SU-DHL-6 (cell line): Measurements from ENCODE around the gene KLHL10.

Source experiments
- H2AFZ ChIP-seq: fragments of 200-600 bp; sonication (generic); 2 replicates; pipeline ENCODE4 v1.6.1; 2014; ENCODE audit warnings: low read depth, mild to moderate bottlenecking, moderate library complexity, mixed read lengths, antibody characterized with exemption, low read length; ENCODE audit not compliant: severe bottlenecking
- H3F3A ChIP-seq: fragments of 200-600 bp; shearing (Covaris generic); 2 replicates; pipeline ENCODE4 v1.6.0; 2016; ENCODE audit warnings: antibody characterized with exemption, mild to moderate bottlenecking; ENCODE audit not compliant: insufficient read depth
- H3K27ac ChIP-seq: fragments of 200-600 bp; sonication (generic); 2 replicates; pipeline ENCODE4 v1.5.1; 2016; ENCODE audit warnings: low read depth, mild to moderate bottlenecking, low read length, moderate library complexity, mixed read lengths
- H3K27me3 ChIP-seq: fragments of 200-600 bp; sonication (generic), shearing (Covaris generic); 2 replicates; pipeline ENCODE4 v1.6.0; 2014; ENCODE audit warnings: mild to moderate bottlenecking, low read length
- H3K36me3 ChIP-seq: fragments of 200-600 bp; sonication (generic); 2 replicates; pipeline ENCODE4 v1.6.1; 2014; ENCODE audit warnings: mild to moderate bottlenecking, low read length, mixed read lengths
- H3K4me2 ChIP-seq: fragments of 300-600, 200-600 bp; shearing (Covaris generic), sonication (generic); 2 replicates; pipeline ENCODE4 v1.6.0; 2014; ENCODE audit warnings: low read length, low read depth, mild to moderate bottlenecking; ENCODE audit not compliant: poor library complexity, severe bottlenecking
- H3K4me3 ChIP-seq: fragments of 200-600 bp; sonication (generic); 2 replicates; pipeline ENCODE4 v1.5.1; 2014; ENCODE audit warnings: antibody characterized with exemption, low read length, mild to moderate bottlenecking, mixed read lengths; ENCODE audit not compliant: insufficient read depth, poor library complexity, severe bottlenecking
- H3K79me2 ChIP-seq: fragments of 200-600 bp; sonication (generic); 2 replicates; pipeline ENCODE4 v1.6.1; 2014; ENCODE audit warnings: mild to moderate bottlenecking, low read length, moderate library complexity; ENCODE audit not compliant: insufficient read depth
- H3K9ac ChIP-seq: fragments of 200-600 bp; sonication (generic); 2 replicates; pipeline ENCODE4 v1.7.0; 2014; ENCODE audit warnings: mild to moderate bottlenecking, low read length
- H3K9me2 ChIP-seq: fragments of 200-600 bp; sonication (generic); replicated peaks from 2 replicates; pipeline ENCODE4 v1.6.1; 2014; ENCODE audit warnings: low read length; ENCODE audit not compliant: insufficient read depth
- H3K9me3 ChIP-seq: fragments of 200-600 bp; sonication (generic); 2 replicates; pipeline ENCODE4 v1.6.1; 2014; ENCODE audit warnings: low read length, mixed read lengths; ENCODE audit not compliant: insufficient read depth
- H4K20me1 ChIP-seq: fragments of 200-600 bp; sonication (generic); 2 replicates; pipeline ENCODE4 v1.6.1; 2014; ENCODE audit warnings: low read depth, mild to moderate bottlenecking, antibody characterized with exemption, low read length, moderate library complexity, mixed read lengths
- CTCF ChIP-seq: fragments of 200-600 bp; sonication (generic); IDR thresholded peaks from one replicate; pipeline ENCODE4 v1.5.1; 2017; ENCODE audit warnings: antibody characterized with exemption, mild to moderate bottlenecking, low read length, moderate library complexity; ENCODE audit not compliant: insufficient read depth, poor library complexity, severe bottlenecking
- EZH2phosphoT487 ChIP-seq: fragments of 200-600 bp; sonication (generic), shearing (Covaris generic); conservative IDR thresholded peaks from 2 replicates; pipeline ENCODE4 v1.6.1; 2018; ENCODE audit warnings: mild to moderate bottlenecking, antibody characterized with exemption, low read length, moderate library complexity, mixed read lengths

KLHL10 gene

GRCh38 chr17:41885733-41886132, 48.1 kb downstream of the KLHL10 start:
- H2AFZ ChIP-seq, result no peak overlapping the region
- TF ChIP-seq CTCF (no peak), EZH2phosphoT487 (no peak)
- H3K9me3 ChIP-seq, result no peaks in the 10 kb centered on the region
- H3K9ac ChIP-seq, result no peak overlapping the region
- no peak overlapping the region for H3K4me2 ChIP-seq
- H3K36me3 ChIP-seq, result peaks cover 30% of the 10 kb centered on the region
- no peaks in the 10 kb centered on the region for H4K20me1 ChIP-seq
- no peak overlapping the region for H3K27ac ChIP-seq
- no peaks in the 10 kb centered on the region for H3K9me2 ChIP-seq
- H3K27me3 ChIP-seq, result no peaks in the 10 kb centered on the region
- H3F3A ChIP-seq, result 0 out of 2 replicates have a peak, but pooled peaks cover 2% of the 10 kb centered on the region
- no peaks in the 10 kb centered on the region for H3K79me2 ChIP-seq
- no peak overlapping the region for H3K4me3 ChIP-seq

GRCh38 chr17:41888332-41888965, 50.8 kb downstream of the KLHL10 start:
- Histone ChIP-seq H3K27me3 (no peaks in the 10 kb centered on the region), H3K36me3 (peaks cover 23% of the 10 kb centered on the region), H3K9me3 (no peaks in the 10 kb centered on the region), H2AFZ (no peak overlapping the region), H4K20me1 (no peaks in the 10 kb centered on the region), H3F3A (0 out of 2 replicates have a peak, but pooled peaks cover 2% of the 10 kb centered on the region), H3K9me2 (no peaks in the 10 kb centered on the region), H3K9ac (no peak overlapping the region), H3K4me2 (no peak overlapping the region), H3K27ac (no peak overlapping the region), H3K4me3 (no peak overlapping the region), H3K79me2 (no peaks in the 10 kb centered on the region)
- no peak for TF ChIP-seq EZH2phosphoT487
- no peak for TF ChIP-seq CTCF

- no peak overlapping the region for H3K4me2 ChIP-seq
- peaks cover 15% of the 10 kb centered on the region for H3K36me3 ChIP-seq
- H3K9me3 ChIP-seq, result no peaks in the 10 kb centered on the region
- no peak overlapping the region for H2AFZ ChIP-seq
- no peak overlapping the region for H3K9ac ChIP-seq
- no peaks in the 10 kb centered on the region for H4K20me1 ChIP-seq
- 0 out of 2 replicates have a peak, but pooled peaks cover 2% of the 10 kb centered on the region for H3F3A ChIP-seq
- no peaks in the 10 kb centered on the region for H3K79me2 ChIP-seq
- no peak overlapping the region for H3K4me3 ChIP-seq
- H3K27ac ChIP-seq, result no peak overlapping the region
- no peaks in the 10 kb centered on the region for H3K9me2 ChIP-seq
- no peak for TF ChIP-seq EZH2phosphoT487
- TF ChIP-seq CTCF, result no peak
- no peaks in the 10 kb centered on the region for H3K27me3 ChIP-seq
These were observed 53.8 kb downstream of the KLHL10 start for GRCh38 chr17:41891135-41892020.
